Mesothelial cell of epicardium (in vitro differentiated cells): ENCODE results near the gene LMOD1. TPM values are rescaled to one million over a fixed set of nuclear protein-coding genes. Genes with fewer than 3 reads are reported as not detected.

Experiments used
- DNase-seq, 2 experiments: peaks; one replicate each; pipeline ENCODE4 v3.0.0; 2021; ENCODE audit warnings: low spot score in 2 of 2; ENCODE audit not compliant: unreplicated experiment in 2 of 2
- H3K27ac Mint-ChIP-seq: 2 replicates; pipeline ENCODE4 v1.8.0; 2021; ENCODE audit warnings: mixed read lengths
- H3K27me3 Mint-ChIP-seq: 2 replicates; pipeline ENCODE4 v1.8.0; 2021; ENCODE audit warnings: low read depth, mixed read lengths
- H3K36me3 Mint-ChIP-seq: 2 replicates; pipeline ENCODE4 v1.8.0; 2021; ENCODE audit warnings: mixed read lengths
- H3K4me1 Mint-ChIP-seq: 2 replicates; pipeline ENCODE4 v1.8.0; 2021; ENCODE audit warnings: mixed read lengths
- H3K4me3 Mint-ChIP-seq: 2 replicates; pipeline ENCODE4 v1.8.0; 2021; ENCODE audit warnings: mild to moderate bottlenecking, moderate library complexity, mixed read lengths
- H3K9me3 Mint-ChIP-seq: 2 replicates; pipeline ENCODE4 v1.8.0; 2021; ENCODE audit warnings: mixed read lengths
- CTCF ChIP-seq: fragments of 200-600 bp; sonication (generic); IDR thresholded peaks from one replicate; pipeline ENCODE4 v1.5.0; 2021; ENCODE audit warnings: antibody characterized with exemption; ENCODE audit not compliant: unreplicated experiment
- total RNA-seq: library from RNA; stranded (reverse); gene quantifications from 3 replicates; pipeline ENCODE4 v1.2.1, GENCODE V29; 2021

LMOD1 gene
- total RNA-seq, 1 donor from 2014 or later, result 5.4 TPM

GRCh38 chr1:201911826-201912571 lies 34.3 kb downstream of the LMOD1 start:
- DNase-seq, result no peak
- Mint-ChIP-seq H3K4me3 (no peak overlapping the region), H3K27ac (no peak overlapping the region), H3K27me3 (no peaks in the 10 kb centered on the region), H3K9me3 (no peaks in the 10 kb centered on the region), H3K4me1 (peaks cover 25% of the 10 kb centered on the region), H3K36me3 (no peaks in the 10 kb centered on the region)
- no peak for TF ChIP-seq CTCF

GRCh38 chr1:201907621-201908020 lies 38.7 kb downstream of the LMOD1 start:
- DNase-seq, result no peak
- Mint-ChIP-seq H3K9me3 (no peaks in the 10 kb centered on the region), H3K4me3 (no peak overlapping the region), H3K4me1 (peaks cover 20% of the 10 kb centered on the region), H3K27me3 (no peaks in the 10 kb centered on the region), H3K36me3 (no peaks in the 10 kb centered on the region), H3K27ac (no peak overlapping the region)
- TF ChIP-seq CTCF, result no peak

GRCh38 chr1:201906336-201906735 lies 40.0 kb downstream of the LMOD1 start:
- no peaks in the 10 kb centered on the region for H3K36me3 Mint-ChIP-seq
- no peaks in the 10 kb centered on the region for H3K9me3 Mint-ChIP-seq
- DNase-seq, result no peak
- no peak for TF ChIP-seq CTCF
- H3K27me3 Mint-ChIP-seq, result no peaks in the 10 kb centered on the region
- H3K4me1 Mint-ChIP-seq, result peaks cover 20% of the 10 kb centered on the region
- peak overlapping the region; percentile 95 for H3K27ac Mint-ChIP-seq
- H3K4me3 Mint-ChIP-seq, result no peak overlapping the region

- Mint-ChIP-seq H3K27me3 (no peaks in the 10 kb centered on the region), H3K9me3 (no peaks in the 10 kb centered on the region), H3K36me3 (no peaks in the 10 kb centered on the region), H3K4me1 (peaks cover 20% of the 10 kb centered on the region), H3K27ac (peak overlapping the region; percentile 95), H3K4me3 (no peak overlapping the region)
- no peak for DNase-seq
- TF ChIP-seq CTCF, result no peak
Observed at GRCh38 chr1:201905234-201905890, 41.0 kb downstream of the LMOD1 start.

- Mint-ChIP-seq H3K4me1 (peaks cover 20% of the 10 kb centered on the region), H3K4me3 (no peak overlapping the region), H3K36me3 (peaks cover 3% of the 10 kb centered on the region), H3K27me3 (no peaks in the 10 kb centered on the region), H3K27ac (peak overlapping the region; percentile 95), H3K9me3 (no peaks in the 10 kb centered on the region)
- no peak for TF ChIP-seq CTCF
- no peak for DNase-seq
Observed at GRCh38 chr1:201904579-201904978, 41.8 kb downstream of the LMOD1 start.
